Measurements from ENCODE around the gene LRP11.

LRP11 gene

DNA sequence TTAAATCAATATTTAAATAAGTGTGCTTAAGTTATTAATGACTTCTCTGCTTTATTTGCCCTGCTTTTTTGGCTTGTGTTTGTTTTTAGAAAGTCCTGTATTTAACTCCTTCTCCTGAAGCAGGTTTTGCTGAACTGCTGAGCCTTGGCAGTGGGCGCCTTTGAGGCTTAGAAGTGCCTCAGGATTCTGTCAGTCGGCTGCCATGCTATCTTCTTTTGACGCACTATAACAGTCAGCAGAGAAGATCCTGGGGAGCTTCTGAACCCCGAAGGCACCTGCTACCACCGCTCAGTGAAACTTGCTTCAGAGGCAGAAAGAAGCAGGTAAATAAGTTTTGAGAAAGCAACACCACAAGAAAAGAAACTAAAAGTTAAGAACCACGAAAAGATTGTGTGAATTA is 92.2 kb downstream of the LRP11 start:
- no peak for DNase-seq

GRCh38 chr6:149771185-149771584 is 93.0 kb downstream of the LRP11 start:
- no peak for DNase-seq

DNA sequence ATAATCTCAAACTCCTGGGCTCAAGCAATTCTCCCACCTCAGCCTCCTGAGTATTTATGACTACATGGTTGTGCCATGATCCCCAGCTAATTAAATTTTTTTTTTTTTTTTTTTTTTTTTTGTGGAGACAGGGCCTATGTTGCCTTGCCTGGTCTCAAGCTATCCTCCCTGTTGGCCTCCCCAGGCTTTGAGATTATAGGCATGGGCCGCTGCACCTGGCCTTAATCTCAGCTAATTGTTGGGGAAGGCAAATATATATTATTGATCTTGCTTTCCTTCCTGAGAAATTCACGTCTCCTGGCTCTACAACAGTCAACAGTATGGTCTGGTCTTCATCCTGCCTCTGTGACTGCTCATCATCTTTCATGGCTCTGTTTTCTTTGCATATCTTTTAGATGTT is 94.5 kb downstream of the LRP11 start:
- no peak for DNase-seq

Data from activated naive CD4-positive, alpha-beta T cell treated with anti-CD3 and anti-CD28 coated beads, Interleukin-2, amount 50 U/mL, for 16 hours (primary cell).